ENCODE measurements around the gene SLC46A1. TPM values are rescaled to one million over a fixed set of nuclear protein-coding genes. Genes with fewer than 3 reads are reported as not detected.

SLC46A1 gene
- total RNA-seq, 4 donors from 2014 or later = 0.83 to 4.0 (median 1.6) TPM

- 85 to 100% methylated on average over 2 to 5 of the region's 5 CpGs for WGBS, 2 donors
- Histone ChIP-seq H3K27me3 (no peaks in the 10 kb centered on the region), H3K27ac (no peak overlapping the region), H3K4me3 (no peak overlapping the region), H3K9me3 (no peaks in the 10 kb centered on the region), H3K4me1 (peaks cover 12 to 37% (median 18%) of the 10 kb centered on the region in 3 donors), H3K36me3 (peaks cover 0 to 28% (median 0%) of the 10 kb centered on the region in 3 donors)
- TF ChIP-seq CTCF (IDR thresholded peaks at IDR 0.05) = no peak
- TF ChIP-seq POLR2A (IDR thresholded peaks at IDR 0.05) = no peak
- no peak for DNase-seq
- intact Hi-C loops (cut with DNase I) = no loop called here
Observed at GRCh38 chr17:28404461-28404811, 1.6 kb downstream of the SLC46A1 start.

GRCh38 chr17:28404007-28404406 lies 2.0 kb downstream of the SLC46A1 start:
- Histone ChIP-seq H3K4me3 (no peak overlapping the region), H3K36me3 (peaks cover 0 to 32% (median 0%) of the 10 kb centered on the region in 3 donors), H3K27me3 (no peaks in the 10 kb centered on the region), H3K9me3 (no peaks in the 10 kb centered on the region), H3K4me1 (peaks cover 12 to 37% (median 18%) of the 10 kb centered on the region in 3 donors), H3K27ac (no peak overlapping the region)
- WGBS, 2 donors = 74 to 77% methylated on average over 2 of the region's 2 CpGs
- no peak for DNase-seq
- intact Hi-C loops (cut with DNase I) = no loop called here
- TF ChIP-seq CTCF (IDR thresholded peaks at IDR 0.05) = no peak

- intact Hi-C loops (cut with DNase I) = no loop called here
- TF ChIP-seq CTCF (IDR thresholded peaks at IDR 0.05) = no peak
- no peak for TF ChIP-seq POLR2A (IDR thresholded peaks at IDR 0.05)
- no peak overlapping the region for H3K27ac ChIP-seq
- no peaks in the 10 kb centered on the region for H3K27me3 ChIP-seq
- no peaks in the 10 kb centered on the region for H3K9me3 ChIP-seq
- H3K4me1 ChIP-seq = peaks cover 11 to 36% (median 18%) of the 10 kb centered on the region in 3 donors
- H3K36me3 ChIP-seq = peaks cover 0 to 42% (median 0%) of the 10 kb centered on the region in 3 donors
- no peak overlapping the region for H3K4me3 ChIP-seq
- DNase-seq = no peak
- WGBS, 2 donors = 79 to 89% methylated on average over 6 of the region's 6 CpGs
Observed at GRCh38 chr17:28402844-28403243, 3.2 kb downstream of the SLC46A1 start.

- 25 to 43% methylated on average over 2 to 3 of the region's 3 CpGs for WGBS, 2 donors
- intact Hi-C loops (cut with DNase I) = no loop called here
- no peak for DNase-seq
- H3K27ac ChIP-seq = no peak overlapping the region
- peaks cover 9 to 29% (median 18%) of the 10 kb centered on the region in 3 donors for H3K4me1 ChIP-seq
- no peaks in the 10 kb centered on the region for H3K9me3 ChIP-seq
- H3K27me3 ChIP-seq = no peaks in the 10 kb centered on the region
- peaks cover 0 to 48% (median 0%) of the 10 kb centered on the region in 3 donors for H3K36me3 ChIP-seq
- TF ChIP-seq CTCF (IDR thresholded peaks at IDR 0.05) (no peak), POLR2A (IDR thresholded peaks at IDR 0.05) (no peak)
- no peak overlapping the region for H3K4me3 ChIP-seq
Observed at GRCh38 chr17:28402224-28402630, 3.8 kb downstream of the SLC46A1 start.

- Histone ChIP-seq H3K27ac (no peak overlapping the region), H3K4me3 (no peak overlapping the region), H3K4me1 (peaks cover under 1 to 5% (median under 1%) of the 10 kb centered on the region in 3 donors), H3K27me3 (no peaks in the 10 kb centered on the region), H3K36me3 (peaks cover 0 to 71% (median 5%) of the 10 kb centered on the region in 3 donors), H3K9me3 (no peaks in the 10 kb centered on the region)
- intact Hi-C loops (cut with DNase I) = no loop called here
- no peak for DNase-seq
- WGBS, 2 donors = 92 to 100% methylated on average over 2 to 4 of the region's 4 CpGs
- TF ChIP-seq CTCF (IDR thresholded peaks at IDR 0.05) = no peak
- no peak for TF ChIP-seq POLR2A (IDR thresholded peaks at IDR 0.05)
Observed at GRCh38 chr17:28399808-28400207, 6.2 kb downstream of the SLC46A1 start.
